Measurements from ENCODE around the gene SYCP3. TPM values are rescaled to one million over a fixed set of nuclear protein-coding genes. Genes with fewer than 3 reads are reported as not detected.

SYCP3 gene
- total and polyA plus RNA-seq, 2 of the 8 experiments (the other 6 are each of a cell fraction or from before 2014, with no cell fraction given): 0.02 to 0.07 TPM

DNA sequence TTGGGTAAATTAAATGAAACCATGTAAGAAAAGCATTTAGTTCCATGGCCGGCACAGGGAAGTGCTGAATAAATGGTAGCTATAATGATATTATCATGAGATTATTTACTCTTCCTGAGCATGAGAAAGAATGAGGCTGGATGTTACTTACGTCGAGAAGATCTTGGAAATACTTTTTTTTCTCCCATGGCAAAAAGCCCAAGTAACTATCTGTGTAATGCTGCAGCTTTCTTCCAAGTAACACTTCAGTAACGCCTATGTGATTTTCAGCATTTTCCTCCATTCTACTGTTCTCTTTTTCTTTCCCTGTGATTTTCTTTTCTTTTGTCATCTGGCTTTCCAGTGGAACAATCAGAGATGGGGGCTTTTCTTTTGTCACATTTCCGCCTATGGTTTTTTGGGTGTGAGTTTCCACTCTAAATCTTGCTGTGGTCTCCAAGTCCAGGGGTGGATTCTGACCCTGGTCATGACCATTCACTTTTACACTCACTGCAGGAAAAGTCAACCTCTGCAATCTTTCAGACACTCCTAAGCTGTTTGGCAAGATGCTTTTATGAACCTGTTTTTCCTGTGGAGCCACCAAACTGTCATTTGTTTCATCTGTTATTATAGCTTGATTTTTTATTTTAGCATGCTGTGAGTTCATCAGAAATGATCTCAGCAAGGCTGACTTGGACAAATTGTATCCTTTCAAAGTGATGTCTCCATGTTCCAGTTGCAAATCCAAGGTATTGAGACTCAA, 25.0 kb upstream of the SYCP3 start (continued):
- TF ChIP-seq ASH2L (IDR thresholded peaks at IDR 0.05; ENCODE audit: low read length): no peak

Measured in H1 (cell line).